Sigmoid colon (tissue), 7 donors: ENCODE measurements around the gene MOBP. TPM values are rescaled to one million over a fixed set of nuclear protein-coding genes. Genes with fewer than 3 reads are reported as not detected.
A peak's percentile ranks its signal among the peaks of the same experiment; 100 is the strongest.

Source experiments
- DNase-seq: peaks from one replicate; pipeline ENCODE4 v3.0.0-alpha.2; 2019
- H3K27ac ChIP-seq, 4 donors: fragments of 200-600 bp; sonication (generic); one replicate each; pipeline ENCODE4 v1.5.1; 2016 to 2019; ENCODE audit warnings: mild to moderate bottlenecking in 1 of 4
- H3K27me3 ChIP-seq, 3 donors: fragments of 200-600 bp; sonication (generic); one replicate each; pipeline ENCODE4 v1.5.1; 2019; ENCODE audit warnings: mild to moderate bottlenecking in 1 of 3
- H3K36me3 ChIP-seq, 4 donors: fragments of 200-600 bp; sonication (generic); one replicate each; pipeline ENCODE4 v1.5.1; 2016 to 2019
- H3K4me1 ChIP-seq, 4 donors: fragments of 200-600 bp; sonication (generic); one replicate each; pipeline ENCODE4 v1.5.1; 2017 to 2019
- H3K4me3 ChIP-seq, 4 donors: fragments of 200-600 bp; sonication (generic); one replicate each; pipeline ENCODE4 v1.5.1; 2017 to 2019; ENCODE audit warnings: mild to moderate bottlenecking in 2 of 4, moderate library complexity in 1 of 4
- H3K9me3 ChIP-seq, 4 donors: fragments of 200-600 bp in 3 of 4; sonication (generic) in 3 of 4; one replicate each; pipeline versions ENCODE4 v1.5.1 to v1.6.1; 2013 to 2019
- CTCF ChIP-seq, 4 experiments: fragments of 450-650 bp in 3 of 4; fragments of 200-600 bp in 1 of 4; IDR thresholded peaks; one replicate each; pipeline ENCODE4 v1.5.1; 2016 to 2019; ENCODE audit warnings: antibody characterized with exemption in 4 of 4, mild to moderate bottlenecking in 3 of 4, moderate library complexity in 2 of 4
- EP300 ChIP-seq, 4 donors: sonication (generic); formaldehyde crosslinking; IDR thresholded peaks; one replicate each; pipeline ENCODE4 v1.6.1; 2017; ENCODE audit warnings: antibody characterized with exemption in 4 of 4
- POLR2A ChIP-seq, 2 donors: fragments of 450-650 bp; IDR thresholded peaks; one replicate each; pipeline ENCODE4 v1.6.1; 2016; ENCODE audit warnings: antibody characterized with exemption in 2 of 2, mild to moderate bottlenecking in 2 of 2, moderate library complexity in 2 of 2
- POLR2AphosphoS5 ChIP-seq, 4 donors: sonication (generic); formaldehyde crosslinking; IDR thresholded peaks; one replicate each; pipeline ENCODE4 v1.6.1; 2017; ENCODE audit warnings: antibody characterized with exemption in 4 of 4
- WGBS, 2 donors: extraction: QIAGEN DNeasy Blood & Tissue Kit; methylation state at CpG; one replicate each; pipeline ENCODE4 v1.1.7; 2013; 5-methylcytosine and 5-hydroxymethylcytosine counted together
- intact Hi-C: fragments of 100-400 bp; cut with DNase I; formaldehyde crosslinking; loops from one replicate; pipeline ENCODE4 v1.15.1; 2023
- polyA plus RNA-seq, 3 donors: library from polyadenylated mRNA; stranded (reverse); fragments of 200-250 nt; gene quantifications; one replicate each; pipeline ENCODE4 v1.2.3, GENCODE V29; 2013
- total RNA-seq, 4 donors: library from RNA; depleted of rRNA; stranded (reverse); fragments of >200 nt; gene quantifications; one replicate each; pipeline ENCODE4 v1.1.0, GENCODE V29; 2016
- donor health status: healthy with polysubstance abuse.
- donor health status: Bipolar disorder and iron deficiency.
- donor health status: healthy.

MOBP gene
- total and polyA plus RNA-seq, 7 donors = 0.60 TPM; not detected in 6

- no peak overlapping the region for H3K4me3 ChIP-seq
- no peaks in the 10 kb centered on the region for H3K27me3 ChIP-seq
- H3K9me3 ChIP-seq = no peaks in the 10 kb centered on the region
- no peak for DNase-seq
- no peak overlapping the region for H3K27ac ChIP-seq
- TF ChIP-seq CTCF (IDR thresholded peaks at IDR 0.05) = no peak
- no peak for TF ChIP-seq EP300 (IDR thresholded peaks at IDR 0.05)
- TF ChIP-seq POLR2A (IDR thresholded peaks at IDR 0.05) = no peak
- no peak for TF ChIP-seq POLR2AphosphoS5 (IDR thresholded peaks at IDR 0.05)
- peaks cover 0 to under 1% (median 0%) of the 10 kb centered on the region in 4 donors for H3K4me1 ChIP-seq
- no peaks in the 10 kb centered on the region for H3K36me3 ChIP-seq
- WGBS, 2 donors = 86 to 92% methylated on average over 8 of the region's 8 CpGs
- intact Hi-C loops = no loop called here
These were observed 27.2 kb upstream of the MOBP start for GRCh38 chr3:39440316-39440715.

GRCh38 chr3:39443530-39443929 is 23.9 kb upstream of the MOBP start:
- H3K27ac ChIP-seq = no peak overlapping the region
- H3K36me3 ChIP-seq = no peaks in the 10 kb centered on the region
- no peak for DNase-seq
- H3K9me3 ChIP-seq = no peaks in the 10 kb centered on the region
- no peak overlapping the region for H3K4me3 ChIP-seq
- intact Hi-C loops = no loop called here
- H3K27me3 ChIP-seq = no peaks in the 10 kb centered on the region
- H3K4me1 ChIP-seq = peaks cover 0 to 3% (median 1%) of the 10 kb centered on the region in 4 donors
- 89 to 94% methylated on average over 4 of the region's 4 CpGs for WGBS, 2 donors
- no peak for TF ChIP-seq CTCF (IDR thresholded peaks at IDR 0.05)

- 75 to 87% methylated on average over 2 of the region's 2 CpGs for WGBS, 2 donors
- DNase-seq = no peak
- Histone ChIP-seq H3K27me3 (no peaks in the 10 kb centered on the region), H3K9me3 (no peaks in the 10 kb centered on the region), H3K4me1 (peaks cover 0 to 3% (median 1%) of the 10 kb centered on the region in 4 donors), H3K27ac (no peak overlapping the region), H3K4me3 (no peak overlapping the region), H3K36me3 (no peaks in the 10 kb centered on the region)
- intact Hi-C loops = no loop called here
- TF ChIP-seq CTCF (IDR thresholded peaks at IDR 0.05) (no peak), POLR2AphosphoS5 (IDR thresholded peaks at IDR 0.05) (no peak), POLR2A (IDR thresholded peaks at IDR 0.05) (no peak), EP300 (IDR thresholded peaks at IDR 0.05) (no peak)
These were observed 21.6 kb upstream of the MOBP start for GRCh38 chr3:39445927-39446326.

GRCh38 chr3:39446444-39446843 is 21.0 kb upstream of the MOBP start:
- 74 to 84% methylated on average over 2 of the region's 2 CpGs for WGBS, 2 donors
- no peak for DNase-seq
- intact Hi-C loops = no loop called here
- no peaks in the 10 kb centered on the region for H3K9me3 ChIP-seq
- TF ChIP-seq EP300 (IDR thresholded peaks at IDR 0.05) (no peak), POLR2AphosphoS5 (IDR thresholded peaks at IDR 0.05) (no peak), POLR2A (IDR thresholded peaks at IDR 0.05) (no peak)
- no peaks in the 10 kb centered on the region for H3K27me3 ChIP-seq
- no peak overlapping the region for H3K4me3 ChIP-seq
- no peak overlapping the region for H3K27ac ChIP-seq
- H3K4me1 ChIP-seq = peaks cover 0 to 3% (median 1%) of the 10 kb centered on the region in 4 donors
- H3K36me3 ChIP-seq = no peaks in the 10 kb centered on the region

GRCh38 chr3:39447637-39448483 is 19.6 kb upstream of the MOBP start:
- Histone ChIP-seq H3K4me1 (peaks cover 0 to 3% (median 1%) of the 10 kb centered on the region in 4 donors), H3K27me3 (no peaks in the 10 kb centered on the region), H3K4me3 (no peak overlapping the region), H3K27ac (no peak overlapping the region), H3K9me3 (no peaks in the 10 kb centered on the region), H3K36me3 (no peaks in the 10 kb centered on the region)
- TF ChIP-seq POLR2A (IDR thresholded peaks at IDR 0.05) = no peak
- TF ChIP-seq CTCF (IDR thresholded peaks at IDR 0.05) = peak; percentile 65 to 85 (median 78)
- 13 to 25% methylated on average over 13 of the region's 13 CpGs for WGBS, 2 donors
- peak; percentile 74 for DNase-seq
- intact Hi-C loops = loop anchor here (2.0 kb wide), 1 partner anchor 51 kb away; no protein-coding TSS in a partner anchor
